Keratinocyte (primary cell): ENCODE measurements around the gene CX3CR1. TPM values are rescaled to one million over a fixed set of nuclear protein-coding genes. Genes with fewer than 3 reads are reported as not detected.

Experiments
- DNase-seq: peaks from one replicate; pipeline ENCODE4 v3.0.0-alpha.2; 2011; ENCODE audit warnings: low read depth, missing footprints, low spot score
- FAIRE-seq: peaks from 2 replicates; lab custom pipeline; 2011; peaks lifted over from hg19 to GRCh38; lab: Jason Lieb, UNC
- H2AFZ ChIP-seq: 2 replicates; pipeline ENCODE4 v1.6.0; 2012; ENCODE audit warnings: low read length, control low read depth, inconsistent platforms; ENCODE audit not compliant: control insufficient read depth
- H3K27ac ChIP-seq: 2 replicates; pipeline ENCODE4 v1.5.1; 2011; ENCODE audit warnings: low read length; ENCODE audit not compliant: control insufficient read depth, insufficient read depth
- H3K27me3 ChIP-seq: 3 replicates; pipeline ENCODE4 v1.6.0; 2011; ENCODE audit warnings: low read length; ENCODE audit not compliant: control insufficient read depth, insufficient read depth; ENCODE audit errors: extremely low read depth
- H3K36me3 ChIP-seq, 2 experiments: 2 replicates in 1 of 2; 3 replicates in 1 of 2; pipeline ENCODE4 v1.5.1; 2011; ENCODE audit warnings: low read length in 2 of 2, mild to moderate bottlenecking in 1 of 2; ENCODE audit not compliant: control insufficient read depth in 2 of 2, insufficient read depth in 2 of 2; ENCODE audit errors: extremely low read depth in 1 of 2
- H3K4me1 ChIP-seq: 3 replicates; pipeline ENCODE4 v1.5.1; 2011; ENCODE audit warnings: low read length; ENCODE audit not compliant: control insufficient read depth, insufficient read depth; ENCODE audit errors: extremely low read depth
- H3K4me2 ChIP-seq: 3 replicates; pipeline ENCODE4 v1.6.0; 2011; ENCODE audit warnings: low read depth, low read length; ENCODE audit not compliant: control insufficient read depth, insufficient read depth; ENCODE audit errors: extremely low read depth
- H3K4me3 ChIP-seq, 3 experiments: fragments of 200-600 bp in 1 of 3; sonication (generic) in 1 of 3; 2 replicates in 2 of 3; 3 replicates in 1 of 3; pipeline ENCODE4 v1.5.1; 2011 to 2016; ENCODE audit warnings: low read length in 3 of 3, mild to moderate bottlenecking in 3 of 3, control low read depth in 2 of 3, inconsistent platforms in 1 of 3, low read depth in 1 of 3, mixed read lengths in 1 of 3, mixed run types in 1 of 3, moderate library complexity in 1 of 3; ENCODE audit not compliant: control insufficient read depth in 2 of 3, insufficient read depth in 2 of 3; ENCODE audit errors: extremely low read depth in 1 of 3
- H3K79me2 ChIP-seq: 2 replicates; pipeline ENCODE4 v1.6.0; 2012; ENCODE audit warnings: low read length; ENCODE audit not compliant: control insufficient read depth, insufficient read depth
- H3K9ac ChIP-seq: 3 replicates; pipeline ENCODE4 v1.6.0; 2011; ENCODE audit warnings: low read length; ENCODE audit not compliant: control insufficient read depth, insufficient read depth; ENCODE audit errors: extremely low read depth
- H3K9me1 ChIP-seq: 3 replicates; pipeline ENCODE4 v1.6.0; 2011; ENCODE audit warnings: low read length; ENCODE audit not compliant: control insufficient read depth, insufficient read depth; ENCODE audit errors: extremely low read depth
- H3K9me3 ChIP-seq: 2 replicates; pipeline ENCODE4 v1.5.1; 2012; ENCODE audit warnings: low read depth, low read length; ENCODE audit not compliant: control insufficient read depth
- H4K20me1 ChIP-seq: 3 replicates; pipeline ENCODE4 v1.6.0; 2011; ENCODE audit warnings: low read length; ENCODE audit not compliant: control insufficient read depth, insufficient read depth; ENCODE audit errors: extremely low read depth
- EZH2 ChIP-seq: IDR thresholded peaks from one replicate; pipeline ENCODE4 v1.6.1; 2012; ENCODE audit warnings: inconsistent platforms, mild to moderate bottlenecking, low read length, moderate library complexity
- dilution Hi-C: fragments of 300-500 bp; cut with MboI; formaldehyde crosslinking; loops from one replicate; pipeline ENCODE4 v1.7.0; 2020; ENCODE audit warnings: low sequenced_read_pairs; ENCODE audit not compliant: extremely low pct_ligation_motif_present
- polyA plus RNA-seq, 5 experiments: library from polyadenylated mRNA; depleted of rRNA in 3 of 5; stranded (reverse) in 3 of 5; stranded (forward) in 1 of 5; unstranded in 1 of 5; fragments of >200 nt; gene quantifications; 1 replicate in 1 of 5; 2 replicates in 3 of 5; 3 replicates in 1 of 5; pipeline versions ENCODE4 v1.2.1 to v1.2.3, GENCODE V29; 2011 to 2012; ENCODE audit warnings: missing spikeins in 2 of 5, low read depth in 1 of 5, low replicate concordance in 1 of 5
- TF ChIP-seq, protein P1 (sequence below), 3 experiments: IDR thresholded peaks in 1 of 3; conservative IDR thresholded peaks in 1 of 3; optimal IDR thresholded peaks in 1 of 3; 2 replicates in 2 of 3; 3 replicates in 1 of 3; pipeline versions ENCODE3 to v1.5.1; 2011; ENCODE audit warnings: low read length in 3 of 3, mild to moderate bottlenecking in 3 of 3, moderate library complexity in 2 of 3, control low read depth in 1 of 3, inconsistent platforms in 1 of 3; ENCODE audit not compliant: insufficient read depth in 2 of 3; ENCODE audit errors: extremely low read depth in 1 of 3

The CX3CR1 gene
- polyA plus RNA-seq, 1 donor (not counting 4 experiments of a cell fraction or from before 2014, with no cell fraction given), result 0.05 TPM

DNA sequence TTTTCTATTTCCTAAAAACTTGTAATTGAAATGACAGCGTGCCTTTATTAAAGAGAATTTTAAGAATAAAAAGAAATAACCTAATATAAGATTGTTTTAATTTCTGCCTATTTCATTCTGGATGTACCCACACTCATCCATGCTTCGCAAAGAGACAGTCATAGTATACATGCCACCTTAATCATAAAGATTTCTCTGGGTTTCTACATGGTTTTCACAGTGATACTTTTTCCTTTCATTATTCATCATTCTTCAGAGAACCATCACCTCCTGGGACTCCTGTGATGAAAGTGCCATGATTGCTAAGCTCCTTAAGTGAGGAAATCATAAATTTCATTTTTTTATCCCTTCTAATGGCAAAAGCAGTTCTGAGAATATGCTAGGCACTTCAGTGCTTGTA is 45.4 kb upstream of the CX3CR1 start:
- Histone ChIP-seq H2AFZ (no peak overlapping the region), H3K4me3 (no peak overlapping the region), H3K4me2 (no peak overlapping the region), H4K20me1 (no peaks in the 10 kb centered on the region), H3K9me3 (no peaks in the 10 kb centered on the region), H3K36me3 (no peaks in the 10 kb centered on the region), H3K27me3 (no peaks in the 10 kb centered on the region), H3K79me2 (no peaks in the 10 kb centered on the region), H3K9ac (no peak overlapping the region), H3K27ac (no peak overlapping the region), H3K9me1 (no peaks in the 10 kb centered on the region), H3K4me1 (no peaks in the 10 kb centered on the region)
- FAIRE-seq, result no peak
- dilution Hi-C loops, result no loop called here
- no peak for DNase-seq
- no peak for TF ChIP-seq EZH2
- TF ChIP-seq, protein P1, sequence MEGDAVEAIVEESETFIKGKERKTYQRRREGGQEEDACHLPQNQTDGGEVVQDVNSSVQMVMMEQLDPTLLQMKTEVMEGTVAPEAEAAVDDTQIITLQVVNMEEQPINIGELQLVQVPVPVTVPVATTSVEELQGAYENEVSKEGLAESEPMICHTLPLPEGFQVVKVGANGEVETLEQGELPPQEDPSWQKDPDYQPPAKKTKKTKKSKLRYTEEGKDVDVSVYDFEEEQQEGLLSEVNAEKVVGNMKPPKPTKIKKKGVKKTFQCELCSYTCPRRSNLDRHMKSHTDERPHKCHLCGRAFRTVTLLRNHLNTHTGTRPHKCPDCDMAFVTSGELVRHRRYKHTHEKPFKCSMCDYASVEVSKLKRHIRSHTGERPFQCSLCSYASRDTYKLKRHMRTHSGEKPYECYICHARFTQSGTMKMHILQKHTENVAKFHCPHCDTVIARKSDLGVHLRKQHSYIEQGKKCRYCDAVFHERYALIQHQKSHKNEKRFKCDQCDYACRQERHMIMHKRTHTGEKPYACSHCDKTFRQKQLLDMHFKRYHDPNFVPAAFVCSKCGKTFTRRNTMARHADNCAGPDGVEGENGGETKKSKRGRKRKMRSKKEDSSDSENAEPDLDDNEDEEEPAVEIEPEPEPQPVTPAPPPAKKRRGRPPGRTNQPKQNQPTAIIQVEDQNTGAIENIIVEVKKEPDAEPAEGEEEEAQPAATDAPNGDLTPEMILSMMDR (optimal IDR thresholded peaks at IDR 0.05 in 1 of 3, IDR thresholded peaks at IDR 0.05 in 1 of 3, conservative IDR thresholded peaks at IDR 0.05 in 1 of 3; ENCODE audit: extremely low read depth in 1 of 3, insufficient read depth in 2 of 3, low read length in 3 of 3), result no peak

DNA sequence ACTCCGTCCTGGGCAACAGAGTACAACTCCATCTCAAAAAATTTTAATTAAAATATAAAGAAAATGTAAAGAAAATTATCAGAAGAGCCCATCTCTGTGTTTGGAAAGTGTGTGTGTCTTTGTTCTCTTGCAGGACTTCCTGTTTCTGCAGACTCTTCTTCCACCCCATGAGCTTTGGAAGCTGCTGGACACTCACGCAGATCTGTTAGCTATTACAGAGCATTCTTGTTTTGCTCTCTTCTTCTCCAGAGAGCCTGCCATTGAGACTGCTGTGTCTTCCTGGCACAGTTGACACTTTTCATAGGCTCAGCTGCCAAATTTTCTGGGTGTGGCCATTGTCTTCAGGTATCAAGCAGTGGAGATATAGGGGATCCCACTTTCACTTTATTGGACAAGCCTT is 43.7 kb upstream of the CX3CR1 start:
- H3K4me2 ChIP-seq, result no peak overlapping the region

More for the DNA sequence above, 43.7 kb upstream of the CX3CR1 start:
- DNase-seq (no peak), FAIRE-seq (no peak)
- Histone ChIP-seq H3K4me3 (no peak overlapping the region), H3K9ac (no peak overlapping the region), H3K9me3 (no peaks in the 10 kb centered on the region), H3K36me3 (no peaks in the 10 kb centered on the region), H3K27me3 (no peaks in the 10 kb centered on the region), H4K20me1 (no peaks in the 10 kb centered on the region), H2AFZ (no peak overlapping the region), H3K9me1 (no peaks in the 10 kb centered on the region), H3K27ac (no peak overlapping the region), H3K79me2 (no peaks in the 10 kb centered on the region), H3K4me1 (no peaks in the 10 kb centered on the region)
- dilution Hi-C loops, result no loop called here
- TF ChIP-seq, protein P1 (optimal IDR thresholded peaks at IDR 0.05 in 1 of 3, IDR thresholded peaks at IDR 0.05 in 1 of 3, conservative IDR thresholded peaks at IDR 0.05 in 1 of 3; ENCODE audit: extremely low read depth in 1 of 3, insufficient read depth in 2 of 3, low read length in 3 of 3), result no peak
